Stimulated activated CD8-positive, alpha-beta memory T cell treated with anti-CD3 and anti-CD28 coated beads, Interleukin-15, amount 100 ng/mL, for 4 hours (primary cell): Measurements from ENCODE around the gene P3H3.

Experiments used
- DNase-seq, 2 donors: peaks; one replicate each; pipeline ENCODE4 v3.0.0-alpha.2; 2020; ENCODE audit warnings: low read depth in 2 of 2

The P3H3 gene, protein sequence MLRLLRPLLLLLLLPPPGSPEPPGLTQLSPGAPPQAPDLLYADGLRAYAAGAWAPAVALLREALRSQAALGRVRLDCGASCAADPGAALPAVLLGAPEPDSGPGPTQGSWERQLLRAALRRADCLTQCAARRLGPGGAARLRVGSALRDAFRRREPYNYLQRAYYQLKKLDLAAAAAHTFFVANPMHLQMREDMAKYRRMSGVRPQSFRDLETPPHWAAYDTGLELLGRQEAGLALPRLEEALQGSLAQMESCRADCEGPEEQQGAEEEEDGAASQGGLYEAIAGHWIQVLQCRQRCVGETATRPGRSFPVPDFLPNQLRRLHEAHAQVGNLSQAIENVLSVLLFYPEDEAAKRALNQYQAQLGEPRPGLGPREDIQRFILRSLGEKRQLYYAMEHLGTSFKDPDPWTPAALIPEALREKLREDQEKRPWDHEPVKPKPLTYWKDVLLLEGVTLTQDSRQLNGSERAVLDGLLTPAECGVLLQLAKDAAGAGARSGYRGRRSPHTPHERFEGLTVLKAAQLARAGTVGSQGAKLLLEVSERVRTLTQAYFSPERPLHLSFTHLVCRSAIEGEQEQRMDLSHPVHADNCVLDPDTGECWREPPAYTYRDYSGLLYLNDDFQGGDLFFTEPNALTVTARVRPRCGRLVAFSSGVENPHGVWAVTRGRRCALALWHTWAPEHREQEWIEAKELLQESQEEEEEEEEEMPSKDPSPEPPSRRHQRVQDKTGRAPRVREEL

DNA sequence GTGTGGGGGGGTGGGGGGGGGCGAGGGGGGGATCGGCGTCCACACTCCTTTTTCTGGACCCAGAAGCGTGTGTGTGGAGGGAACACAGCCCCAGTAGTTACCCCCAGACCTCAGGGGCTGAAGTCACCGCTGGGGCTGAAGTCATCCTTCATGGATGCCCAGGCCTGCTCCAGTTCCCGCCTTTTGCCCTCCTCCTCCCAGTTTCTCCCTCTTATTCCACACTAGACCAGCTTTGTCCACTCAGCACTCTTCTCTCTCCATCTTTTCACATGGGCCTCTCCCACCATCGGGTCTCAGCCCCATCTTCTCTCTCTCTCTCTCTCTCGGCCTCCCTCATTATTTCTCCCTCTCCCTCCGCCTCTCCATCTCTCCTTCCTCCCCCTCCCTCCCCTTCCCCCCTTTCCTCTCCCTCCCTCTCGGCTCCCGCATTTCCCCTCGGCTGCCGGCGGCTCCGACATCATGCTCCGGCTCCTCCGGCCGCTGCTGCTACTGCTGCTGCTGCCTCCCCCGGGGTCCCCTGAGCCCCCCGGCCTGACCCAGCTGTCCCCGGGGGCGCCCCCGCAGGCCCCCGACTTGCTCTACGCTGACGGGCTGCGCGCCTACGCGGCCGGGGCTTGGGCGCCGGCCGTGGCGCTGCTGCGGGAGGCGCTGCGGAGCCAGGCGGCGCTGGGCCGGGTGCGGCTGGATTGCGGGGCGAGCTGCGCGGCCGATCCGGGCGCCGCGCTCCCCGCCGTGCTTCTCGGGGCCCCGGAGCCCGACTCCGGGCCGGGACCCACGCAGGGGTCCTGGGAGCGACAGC lies at the start of gene P3H3:
TSS of gene P3H3 (plus strand) at position 426 of the 799 bp plus-strand sequence. CDS start at position 460, 34 bp downstream.
- DNase-seq: no peak

DNA sequence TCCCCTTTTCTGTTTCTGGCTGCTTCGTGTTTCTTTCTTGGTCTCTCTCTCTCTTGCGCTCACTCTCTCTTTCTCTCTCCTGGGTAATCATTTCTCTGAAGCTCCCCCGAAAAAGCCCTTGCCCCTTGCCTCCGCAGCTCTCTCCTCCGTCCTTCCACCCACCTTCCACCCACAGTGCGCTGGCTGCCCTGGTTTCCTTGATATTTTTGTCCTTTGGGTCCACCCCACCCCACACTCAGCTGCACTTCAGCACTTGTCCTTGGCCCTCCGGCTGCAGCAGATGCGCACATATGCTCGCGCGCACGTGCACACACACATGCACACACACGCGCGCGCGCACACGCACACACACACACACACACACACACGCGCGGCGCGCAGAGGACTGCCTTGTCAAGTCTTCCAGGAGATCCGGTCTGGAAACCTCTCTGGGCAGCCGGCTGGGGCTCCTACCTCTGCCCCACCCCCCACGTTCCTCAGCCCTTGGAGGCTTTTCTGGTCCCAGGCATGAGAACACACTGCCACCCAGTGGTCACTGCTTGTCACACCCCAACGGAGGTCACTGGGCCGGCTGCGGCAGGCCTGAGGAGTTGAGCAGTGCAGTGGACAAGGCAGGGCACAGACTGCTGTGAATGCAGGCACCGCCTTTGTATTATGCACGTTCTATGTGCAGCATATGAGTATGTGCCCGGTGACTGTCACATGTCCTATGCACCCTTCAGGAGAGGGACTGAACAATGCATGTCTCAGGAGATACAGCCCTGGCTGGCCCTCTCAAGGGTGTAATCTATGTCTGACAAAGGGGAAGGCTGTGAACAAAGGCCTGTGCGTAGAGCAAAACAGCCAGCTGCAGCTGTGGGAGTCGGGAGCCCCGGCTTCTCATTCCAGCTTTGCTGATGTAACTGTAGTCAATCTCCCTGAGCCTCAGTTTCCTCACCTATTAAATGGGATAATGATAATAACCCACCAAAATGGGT lies 49.3 kb upstream of the P3H3 start:
- peak; percentile 64 to 75 for DNase-seq

DNA sequence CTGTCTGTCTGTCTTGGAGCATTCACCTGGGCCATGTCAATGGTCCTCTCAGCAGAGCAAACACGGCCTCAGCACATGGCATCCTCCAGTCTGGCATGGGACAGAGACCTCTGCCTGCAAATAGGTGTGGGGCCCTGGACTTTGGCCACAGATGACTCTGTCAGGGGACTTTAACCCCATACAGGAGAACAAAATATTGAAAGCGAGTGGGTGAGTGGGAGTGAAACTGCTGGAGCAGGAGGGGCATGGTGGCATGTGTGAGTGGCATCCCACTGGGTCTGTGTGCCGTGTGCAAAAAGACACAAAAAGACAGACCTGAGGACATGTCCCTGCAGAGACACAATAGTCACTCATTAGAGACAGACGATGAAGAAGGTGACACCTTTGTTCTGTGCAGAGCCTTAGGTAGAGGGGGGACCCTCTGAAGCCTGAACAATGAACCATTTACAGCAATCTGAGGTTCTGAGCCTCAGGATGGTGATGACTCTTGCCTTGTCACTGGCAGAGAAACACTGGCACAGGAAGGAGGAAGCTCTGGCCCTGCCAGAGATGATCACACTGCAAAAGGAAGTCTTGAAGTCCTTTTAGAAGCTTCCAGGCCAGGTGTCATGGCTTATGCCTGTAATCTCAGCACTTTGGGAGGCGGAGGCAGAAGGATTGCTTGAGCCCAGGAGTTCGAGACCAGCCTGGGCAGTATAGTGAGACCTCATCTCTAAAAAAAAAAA lies 48.3 kb upstream of the P3H3 start:
- DNase-seq: no peak

DNA sequence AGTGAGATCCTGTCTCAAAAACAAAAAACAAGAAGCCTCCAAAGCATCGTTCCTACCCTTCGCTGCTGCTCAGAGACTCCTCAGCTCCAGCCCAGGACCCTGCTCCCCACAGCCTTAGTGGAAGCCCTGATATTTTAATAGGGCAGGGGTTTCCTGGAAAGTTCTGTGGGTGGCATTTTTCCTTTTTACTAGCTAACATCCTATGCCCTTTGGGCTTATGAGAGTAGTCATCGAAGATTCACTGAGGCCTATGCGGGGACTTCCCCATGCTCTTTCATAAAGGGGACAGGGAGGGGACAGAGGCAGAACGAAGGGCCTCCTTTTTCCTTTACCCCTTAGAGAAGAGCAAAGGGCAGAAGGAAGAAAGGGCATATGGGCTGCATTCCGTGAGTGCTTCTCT lies 47.6 kb upstream of the P3H3 start:
- DNase-seq: no peak

DNA sequence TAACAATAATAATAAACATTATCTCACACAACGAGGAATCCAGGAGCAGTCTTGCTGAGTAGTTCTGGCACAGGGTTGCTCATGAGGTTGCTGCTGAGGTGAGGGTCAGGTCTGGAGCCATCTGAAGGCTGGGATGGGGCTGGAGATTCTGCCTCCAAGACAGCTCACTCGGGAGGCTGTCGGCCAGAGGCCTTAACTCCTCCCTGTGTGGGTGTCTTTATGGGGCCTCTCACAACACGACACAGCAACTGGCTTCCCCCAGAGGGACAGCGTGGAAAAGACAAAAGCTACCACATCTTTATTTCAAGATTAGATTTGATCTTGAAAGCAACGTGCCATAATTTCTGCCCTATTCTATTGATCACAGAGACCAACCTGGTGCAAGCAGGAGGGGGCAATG lies 46.1 kb upstream of the P3H3 start:
- DNase-seq: no peak

DNA sequence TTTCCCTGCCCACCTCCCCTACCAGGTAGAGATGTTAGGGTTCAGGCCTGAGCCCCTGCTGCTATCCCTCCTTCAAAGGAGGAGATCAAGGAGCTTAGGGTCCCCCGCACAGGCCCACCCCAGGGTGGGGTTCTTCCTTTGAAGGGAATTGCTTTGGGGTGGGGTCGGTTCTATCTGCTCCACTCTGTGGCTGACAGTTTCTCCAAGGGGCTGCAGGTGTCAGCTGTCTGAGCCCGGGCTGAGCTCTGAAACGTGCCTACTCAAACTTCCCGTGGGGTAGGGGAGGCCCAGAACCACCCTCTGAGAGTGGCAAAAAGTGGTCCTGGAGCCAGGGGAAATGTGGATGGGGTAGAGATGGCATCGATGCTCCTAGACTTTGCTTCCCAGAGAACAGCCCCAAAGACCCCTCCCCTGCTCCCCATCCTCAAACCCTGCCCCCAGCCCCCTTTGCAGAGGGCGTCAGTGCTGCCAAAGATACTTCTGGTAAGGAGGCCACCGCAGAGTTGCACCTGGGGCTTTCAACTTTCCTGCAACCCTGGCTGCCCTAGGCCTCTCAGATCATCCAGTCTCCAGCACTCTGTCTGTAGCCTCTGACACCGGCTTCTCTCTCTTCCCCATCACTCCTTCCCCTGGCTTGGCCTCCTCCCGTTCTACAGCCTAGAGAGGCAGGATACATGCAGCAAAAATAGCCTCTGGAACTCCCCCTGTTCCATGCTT lies 45.2 kb upstream of the P3H3 start:
- DNase-seq: no peak

DNA sequence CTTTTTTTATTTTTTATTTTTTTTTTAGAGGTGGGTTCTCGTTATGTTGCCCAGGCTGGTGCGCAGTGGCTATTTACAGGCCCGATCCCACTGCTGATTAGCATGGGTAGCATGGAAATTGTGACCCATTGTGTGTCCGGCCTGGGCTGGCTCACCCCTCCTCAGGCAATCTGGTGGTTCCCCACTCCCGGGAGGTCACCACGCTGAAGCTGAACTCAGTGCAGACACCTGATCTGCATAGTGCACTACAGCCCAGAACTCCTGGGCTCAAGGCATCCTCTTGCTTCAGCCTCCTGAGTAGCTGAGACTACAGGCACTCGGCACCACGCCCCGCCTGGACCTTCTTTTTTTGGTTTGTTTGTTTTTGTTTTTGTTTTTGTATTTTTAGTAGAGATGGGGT lies 44.4 kb upstream of the P3H3 start:
- DNase-seq: no peak

DNA sequence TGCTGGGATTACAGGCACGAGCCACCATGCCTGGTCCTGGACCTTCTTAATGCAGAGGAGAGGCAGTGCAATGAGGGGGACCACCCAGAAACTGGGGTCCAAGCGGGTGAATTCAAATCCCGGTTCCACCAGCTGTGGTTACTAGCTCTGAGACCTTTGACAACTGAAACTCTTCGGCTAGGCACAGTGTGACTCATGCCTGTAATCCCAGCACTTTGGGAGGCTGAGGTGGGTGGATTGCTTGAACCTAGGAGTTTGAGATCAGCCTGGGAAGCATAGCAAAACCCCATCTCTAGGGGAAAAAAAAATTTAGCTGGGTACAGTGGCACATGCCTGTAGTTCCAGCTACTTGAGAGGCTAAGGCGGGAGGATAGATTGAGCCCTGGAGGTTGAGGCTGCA lies 43.9 kb upstream of the P3H3 start:
- DNase-seq: no peak

DNA sequence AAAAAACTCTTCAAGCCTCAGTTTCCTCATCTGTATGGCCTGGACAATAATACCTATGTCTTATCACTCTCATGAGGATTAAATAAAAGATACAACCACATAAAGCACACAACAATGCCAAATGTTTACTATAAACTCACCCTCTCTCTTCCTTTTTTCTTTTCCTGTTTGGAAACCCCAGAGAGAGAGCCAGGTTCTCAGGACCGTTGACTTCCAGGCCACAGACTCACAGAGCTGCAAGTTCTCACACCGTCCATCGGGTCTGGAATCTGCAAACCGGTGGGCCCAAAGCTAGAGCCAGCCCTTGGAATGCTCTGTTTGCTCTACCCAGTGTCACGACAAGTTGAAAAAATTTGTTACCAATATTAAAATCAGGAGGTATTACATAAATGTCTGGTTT lies 43.4 kb upstream of the P3H3 start:
- no peak for DNase-seq

DNA sequence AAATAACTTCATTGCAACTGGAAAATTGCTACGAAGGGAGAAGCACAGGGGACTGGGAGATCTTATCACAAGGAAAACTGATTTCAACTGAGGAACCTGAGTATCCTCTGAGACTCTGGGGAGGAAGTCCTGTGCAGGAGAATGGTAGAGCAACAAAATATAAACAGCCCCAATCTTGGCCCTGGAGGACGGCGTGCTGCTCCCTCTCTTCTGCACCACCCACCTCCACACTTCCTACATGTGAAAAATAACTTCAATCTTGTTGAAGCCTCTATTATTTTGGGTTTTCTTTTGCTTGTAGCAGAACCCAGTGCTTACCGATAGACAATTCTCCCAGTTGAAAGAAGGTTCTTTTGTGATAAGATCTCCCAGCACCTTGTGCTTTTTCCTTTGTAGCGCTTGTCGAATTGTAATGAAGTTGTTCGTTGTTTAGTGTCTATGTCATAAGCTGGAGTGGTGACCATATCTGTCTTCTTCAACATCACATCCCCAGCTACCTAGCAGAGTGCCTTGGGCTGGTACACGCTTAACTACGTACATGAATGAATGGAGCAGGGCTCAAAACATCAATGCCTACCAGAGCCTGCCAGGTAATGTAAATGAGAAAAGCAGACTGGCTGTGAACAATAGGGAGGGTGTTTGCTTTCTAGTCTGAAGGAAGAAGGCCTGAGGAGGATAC lies 41.7 kb upstream of the P3H3 start:
- no peak for DNase-seq

DNA sequence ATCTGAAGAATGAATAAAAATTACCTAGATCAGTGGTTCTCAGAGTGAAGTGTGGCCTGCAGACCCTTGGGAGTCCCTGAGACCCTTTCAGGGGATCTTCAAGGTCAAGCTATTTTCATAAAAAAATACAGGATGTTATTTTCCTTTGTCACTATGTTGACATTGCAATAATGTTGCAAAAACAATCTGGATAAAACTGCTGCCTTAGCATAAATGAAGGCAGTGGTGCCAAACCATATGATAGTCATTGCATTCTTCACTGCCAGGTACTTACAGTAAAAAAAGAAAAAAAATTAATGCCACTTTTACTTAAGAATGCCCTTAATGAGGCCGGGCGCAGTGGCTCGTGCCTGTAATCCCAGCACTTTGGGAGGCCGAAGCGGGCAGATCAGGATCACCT lies 40.9 kb upstream of the P3H3 start:
- no peak for DNase-seq

DNA sequence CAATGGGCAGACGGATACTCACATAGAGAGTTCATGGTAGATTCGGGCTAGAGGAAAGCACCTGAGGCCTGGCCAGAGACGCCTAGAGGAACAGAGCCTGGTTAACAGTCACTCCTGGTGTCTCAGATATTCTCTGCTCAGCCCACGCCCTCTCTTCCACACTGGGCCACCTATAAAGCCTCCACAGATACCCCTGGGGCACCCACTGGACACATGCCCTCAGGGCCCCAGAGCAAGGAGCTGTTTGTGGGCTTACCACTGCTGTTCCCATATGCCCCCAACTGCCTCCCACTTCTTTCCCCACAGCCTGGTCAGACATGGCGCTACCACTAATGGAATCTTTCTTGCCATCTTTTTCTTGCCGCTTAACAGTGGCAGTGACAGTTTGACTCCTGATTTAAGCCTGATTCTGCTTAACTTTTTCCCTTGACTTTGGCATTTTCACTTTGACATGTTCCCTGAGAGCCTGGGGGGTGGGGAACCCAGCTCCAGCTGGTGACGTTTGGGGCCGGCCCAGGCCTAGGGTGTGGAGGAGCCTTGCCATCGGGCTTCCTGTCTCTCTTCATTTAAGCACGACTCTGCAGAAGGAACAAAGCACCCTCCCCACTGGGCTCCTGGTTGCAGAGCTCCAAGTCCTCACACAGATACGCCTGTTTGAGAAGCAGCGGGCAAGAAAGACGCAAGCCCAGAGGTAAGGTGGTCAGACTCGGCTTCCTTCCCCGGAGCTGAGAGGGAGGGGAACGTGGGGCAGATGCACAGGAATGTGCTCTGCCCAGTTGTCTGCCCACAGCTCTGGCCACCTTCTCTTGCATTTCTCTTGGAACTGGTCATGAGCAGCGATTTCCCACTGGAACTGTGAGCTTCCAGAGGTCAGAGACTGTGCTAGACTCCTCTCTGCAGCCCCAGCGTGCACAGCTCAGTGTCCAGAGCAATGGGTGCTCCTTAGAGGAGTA lies 39.0 kb upstream of the P3H3 start, which contains the start of gene CD4:
TSS of gene CD4 (plus strand) at position 557 of the 953 bp plus-strand sequence. CDS start 10,611 bp downstream, outside the sequence.
- DNase-seq: no peak

DNA sequence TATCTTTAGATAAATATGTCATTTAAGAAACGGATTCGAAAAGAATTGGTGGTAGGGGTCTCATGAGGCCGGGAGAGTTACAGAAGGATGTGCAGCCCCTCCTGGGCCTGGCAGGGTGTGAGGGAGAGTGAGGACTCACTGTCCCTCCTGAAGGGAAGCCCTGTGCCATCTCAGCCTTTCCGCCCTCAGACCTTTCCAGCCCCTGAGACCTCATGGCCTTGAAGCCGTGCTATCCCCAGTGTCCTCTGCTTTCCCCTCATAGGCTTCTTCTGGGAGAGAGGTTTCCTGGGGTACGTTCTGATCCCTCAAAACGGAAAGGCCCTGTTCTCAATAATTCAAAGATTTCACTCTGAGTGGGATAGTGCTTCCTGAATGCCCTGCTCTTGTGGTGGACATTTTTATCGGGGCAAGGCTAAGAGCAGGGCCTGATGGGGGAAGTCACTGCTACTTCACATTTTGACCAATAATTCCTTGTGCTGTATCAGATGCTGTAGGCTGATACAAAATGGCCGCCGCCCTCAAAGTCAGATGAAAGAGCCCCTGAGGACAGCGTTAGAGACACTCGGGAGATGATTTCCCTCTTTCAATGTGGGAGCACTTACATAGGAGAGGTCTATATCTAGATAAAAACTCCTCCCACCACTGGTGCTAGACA lies 37.6 kb upstream of the P3H3 start:
- no peak for DNase-seq

DNA sequence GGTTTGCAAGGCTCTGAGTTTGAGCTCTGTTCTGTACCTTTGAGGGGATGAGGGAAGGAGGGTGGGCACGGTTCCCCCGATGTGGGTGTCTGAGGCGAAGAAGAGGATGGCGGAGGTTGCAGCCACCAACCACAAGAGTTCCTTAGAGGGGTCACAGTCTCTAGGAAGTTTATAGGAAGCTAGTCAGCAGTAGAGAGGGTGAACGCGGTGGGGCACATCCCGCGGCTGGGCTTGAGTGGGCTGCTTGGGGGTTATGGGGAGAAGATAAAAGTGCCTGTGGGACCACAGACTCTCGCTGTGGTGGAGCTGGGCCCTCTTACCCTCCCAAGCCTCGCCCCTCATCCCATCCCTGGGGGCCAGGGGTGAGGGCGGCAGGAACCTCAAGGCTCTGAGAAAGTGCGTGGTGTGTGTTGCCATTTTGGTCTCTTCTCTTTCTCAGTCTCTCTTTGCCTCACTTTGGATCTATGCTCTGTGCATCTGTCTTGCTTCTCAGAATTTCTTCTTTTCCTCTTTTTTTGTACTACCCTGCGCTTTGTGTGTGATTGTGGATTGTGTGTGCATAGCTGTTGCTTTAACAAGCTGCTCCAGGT lies 36.2 kb upstream of the P3H3 start:
- no peak for DNase-seq

DNA sequence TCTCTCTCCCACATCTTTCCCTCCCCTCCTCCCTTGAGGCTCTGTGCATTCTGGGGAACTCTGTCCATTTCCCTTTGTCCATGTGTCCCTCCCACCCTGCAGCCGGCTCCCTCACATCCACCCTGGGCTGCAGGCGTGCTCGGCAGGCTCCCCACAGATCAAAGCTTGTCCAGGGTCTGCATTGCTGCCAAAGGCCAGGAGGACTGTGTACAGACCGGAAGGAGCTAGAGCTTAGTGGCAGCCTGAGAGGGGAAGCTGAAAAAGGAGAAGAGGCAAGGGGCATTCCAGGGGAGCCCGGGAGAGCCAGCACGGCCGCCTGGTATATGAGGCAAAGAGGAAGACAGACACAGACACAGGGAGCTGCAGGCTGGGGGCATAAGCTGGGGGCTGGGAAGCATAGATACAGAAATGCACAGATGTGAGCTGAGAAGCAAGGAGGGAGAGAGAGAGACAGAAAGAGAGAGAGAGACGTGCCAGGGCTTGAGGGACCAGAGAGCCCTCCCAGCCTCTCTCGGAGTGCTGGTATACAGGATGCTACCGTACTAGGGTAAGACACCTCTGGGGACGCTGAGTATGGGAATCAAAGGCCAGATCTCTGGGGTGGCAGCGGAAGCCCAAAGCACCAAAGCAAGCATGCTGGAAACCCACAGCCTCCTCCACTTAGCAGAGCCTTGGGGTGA lies 35.5 kb upstream of the P3H3 start:
- DNase-seq: no peak

DNA sequence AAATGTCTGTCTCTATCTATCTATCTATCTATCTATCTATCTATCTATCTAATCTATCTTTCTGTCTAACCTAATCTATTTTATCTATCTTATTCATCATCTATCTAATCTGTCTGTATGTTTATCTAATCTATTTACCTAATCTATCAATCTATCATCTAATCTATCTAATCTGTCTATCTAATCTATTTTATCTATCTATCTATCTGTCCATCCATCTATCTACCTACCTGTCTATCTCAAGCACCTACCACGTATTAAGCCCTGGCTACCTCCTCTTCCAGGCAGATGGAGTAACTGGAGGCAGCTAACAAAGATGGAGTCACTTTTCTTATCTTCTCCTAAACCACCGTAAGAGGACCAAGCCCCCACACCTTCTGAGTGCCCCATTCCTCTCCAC lies 33.1 kb upstream of the P3H3 start:
- no peak for DNase-seq

DNA sequence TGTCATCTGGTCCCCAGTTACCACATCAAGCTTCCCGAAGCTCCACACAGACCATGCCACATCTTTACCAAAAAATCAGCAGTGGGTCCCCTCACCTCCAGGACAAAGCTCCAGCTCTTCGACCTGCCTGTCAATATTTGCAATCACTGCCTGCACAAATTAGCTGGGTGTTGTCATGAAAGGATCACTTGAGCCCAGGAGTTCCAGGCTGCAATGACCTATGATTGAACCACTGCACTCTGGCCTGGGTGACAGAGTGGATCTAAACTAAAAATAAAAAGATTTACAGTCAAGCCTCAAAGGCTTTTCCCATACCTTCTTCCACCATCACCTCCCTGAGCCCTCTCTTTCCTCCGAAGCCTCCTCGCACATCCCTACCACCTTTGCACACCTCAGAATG lies 31.6 kb upstream of the P3H3 start:
- DNase-seq: no peak
